NB4 (cell line): ENCODE data around the gene APOBEC3A.

ENCODE experiments used
- DNase-seq: peaks from one replicate; pipeline ENCODE4 v3.0.0; 2010; ENCODE audit warnings: low read depth
- H3K4me3 ChIP-seq: one replicate; pipeline ENCODE4 v1.5.1; 2011; ENCODE audit warnings: mild to moderate bottlenecking, low read depth, low read length, moderate library complexity
- CTCF ChIP-seq: IDR thresholded peaks from one replicate; pipeline ENCODE4 v1.5.1; 2012; ENCODE audit warnings: low read depth, low read length
- MYC ChIP-seq: IDR thresholded peaks from 2 replicates; pipeline ENCODE4 v1.6.1; 2011; ENCODE audit warnings: low read depth, low read length
- POLR2A ChIP-seq: IDR thresholded peaks from 2 replicates; pipeline ENCODE4 v1.6.1; 2011; ENCODE audit warnings: mild to moderate bottlenecking; ENCODE audit not compliant: insufficient read length; ENCODE audit errors: extremely low read depth
- TF ChIP-seq, protein P1 (sequence below): IDR thresholded peaks from 2 replicates; pipeline ENCODE4 v1.6.1; 2011; ENCODE audit warnings: low read depth, low read length

The APOBEC3A gene

DNA sequence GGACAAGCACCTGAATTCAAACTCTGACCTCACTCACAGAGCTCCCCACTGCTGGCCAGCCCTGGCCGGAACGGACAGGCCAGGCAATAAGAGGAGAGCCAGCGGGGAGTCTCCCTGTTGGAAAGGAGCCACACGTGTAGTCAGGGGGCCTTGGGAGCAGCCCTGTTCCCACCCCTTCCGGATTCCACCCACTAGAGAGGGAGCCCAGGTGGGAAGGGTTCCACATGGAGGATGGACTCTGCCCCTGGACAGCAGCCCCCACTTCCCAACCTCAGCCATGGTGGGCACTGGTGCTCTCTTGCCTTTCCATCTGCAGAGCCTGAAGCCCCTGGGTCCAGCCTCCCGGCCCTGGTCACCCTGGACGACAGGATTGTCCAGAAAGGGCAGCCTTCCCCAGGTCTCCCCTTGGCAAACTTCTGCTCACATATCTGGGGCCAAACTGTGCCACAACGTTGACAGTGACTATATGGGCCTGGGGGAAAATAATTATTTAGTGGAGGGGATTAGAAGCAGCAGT is 7.5 kb upstream of the APOBEC3A start:
- H3K4me3 ChIP-seq: no peak overlapping the region
- no peak for DNase-seq
- TF ChIP-seq POLR2A: no peak
- TF ChIP-seq, protein P1, sequence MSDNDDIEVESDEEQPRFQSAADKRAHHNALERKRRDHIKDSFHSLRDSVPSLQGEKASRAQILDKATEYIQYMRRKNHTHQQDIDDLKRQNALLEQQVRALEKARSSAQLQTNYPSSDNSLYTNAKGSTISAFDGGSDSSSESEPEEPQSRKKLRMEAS: no peak

DNA sequence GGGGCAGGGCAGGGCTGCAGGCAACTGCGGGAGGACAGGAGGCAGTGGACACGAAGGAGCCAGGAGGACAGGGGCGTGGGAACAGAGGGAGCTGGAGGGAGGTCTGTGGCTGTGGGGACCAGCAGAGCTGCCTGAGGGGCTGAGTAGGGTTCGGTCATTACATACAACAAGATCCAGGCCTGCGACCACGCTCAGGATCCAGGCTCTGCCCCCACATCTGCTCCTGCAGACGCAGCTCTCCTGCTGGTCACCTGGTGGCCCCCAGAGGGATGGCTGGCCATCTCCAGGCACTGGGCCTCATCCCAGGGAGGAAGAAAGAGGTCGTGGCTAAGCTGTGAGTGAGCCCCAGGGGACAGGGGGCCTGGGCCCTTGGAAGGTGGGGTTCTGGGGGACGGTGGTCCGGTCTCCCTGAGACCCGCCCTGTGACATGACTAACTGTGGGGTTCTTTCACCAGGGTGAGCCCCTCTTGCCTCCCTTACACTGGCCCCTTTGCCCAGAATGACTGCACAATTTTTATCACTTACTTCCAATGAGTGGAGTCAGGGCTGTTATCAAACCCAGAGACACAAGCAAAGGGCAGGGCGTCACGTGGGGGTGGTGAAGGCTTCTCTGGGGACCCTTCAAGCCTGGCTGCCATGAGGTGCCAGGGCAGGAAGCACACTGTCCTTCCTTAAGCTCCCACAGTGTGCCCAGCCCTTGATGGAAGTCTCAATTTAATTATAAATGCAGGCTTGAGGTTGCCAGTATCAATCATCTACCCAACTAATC is 6.7 kb upstream of the APOBEC3A start:
- TF ChIP-seq POLR2A (no peak), MYC (no peak), CTCF (no peak)
- TF ChIP-seq, protein P1: no peak
- no peak overlapping the region for H3K4me3 ChIP-seq

DNA sequence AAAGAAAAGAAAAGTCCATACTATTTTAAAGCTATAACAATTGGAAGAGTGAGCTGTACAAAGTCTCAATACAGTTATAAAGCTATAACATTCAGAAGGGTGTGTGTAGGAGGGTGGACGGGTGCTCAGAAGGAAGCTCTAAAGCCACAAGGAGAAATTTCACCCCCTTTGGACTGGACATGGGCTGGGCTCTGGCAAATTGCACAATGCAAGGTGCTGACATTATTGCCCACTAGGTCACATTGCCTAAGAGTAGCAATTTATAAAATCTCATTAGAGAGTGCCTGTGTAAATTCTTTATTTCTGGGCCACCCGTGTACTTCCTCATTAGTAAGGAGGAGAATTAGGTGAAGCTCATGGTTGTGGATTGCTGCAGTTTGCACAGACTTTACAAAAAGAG is 5.7 kb upstream of the APOBEC3A start:
- peak; percentile 73 for DNase-seq
- TF ChIP-seq, protein P1: no peak
- TF ChIP-seq MYC: no peak; the same call in 1 of the 2 replicates
- TF ChIP-seq POLR2A: no peak
- TF ChIP-seq CTCF: no peak
- H3K4me3 ChIP-seq: no peak overlapping the region

More for the DNA sequence above, 6.7 kb upstream of the APOBEC3A start:
- no peak for DNase-seq

DNA sequence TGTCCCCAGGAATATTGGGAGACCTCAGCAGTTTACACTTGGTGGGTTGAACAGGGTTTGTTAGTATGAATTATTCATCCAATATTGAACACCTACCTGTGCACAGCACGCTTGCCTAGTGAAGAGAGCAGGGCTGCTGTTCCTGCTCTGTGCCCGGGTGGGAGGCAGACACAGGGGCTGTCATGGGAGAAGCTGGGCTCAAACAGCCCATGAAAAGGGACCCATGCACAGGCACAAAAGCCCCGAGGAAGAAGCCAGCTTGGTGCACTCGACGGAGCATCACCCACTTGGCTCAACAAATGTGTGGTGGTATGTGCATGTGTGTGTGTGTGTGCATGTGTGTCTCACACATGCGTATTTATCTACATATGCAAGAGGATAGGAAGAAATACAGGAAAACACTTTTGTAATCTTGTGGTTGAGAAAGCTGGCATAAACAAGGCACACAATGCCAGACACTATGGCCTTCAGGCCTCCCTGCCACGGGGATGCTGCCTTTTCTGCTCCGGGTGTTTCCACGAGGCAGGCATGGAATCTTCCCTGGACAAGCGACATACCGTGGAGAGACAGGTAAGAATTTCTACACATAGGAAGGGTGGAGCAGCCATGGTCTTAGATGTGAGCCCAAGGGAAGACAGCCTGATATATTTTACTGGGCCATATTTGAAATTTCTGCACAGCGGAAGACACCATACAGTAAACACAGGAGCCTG is 5.0 kb upstream of the APOBEC3A start:
- TF ChIP-seq MYC: no peak
- TF ChIP-seq, protein P1: no peak
- no peak for TF ChIP-seq CTCF
- no peak for TF ChIP-seq POLR2A
- no peak for DNase-seq
- no peak overlapping the region for H3K4me3 ChIP-seq

DNA sequence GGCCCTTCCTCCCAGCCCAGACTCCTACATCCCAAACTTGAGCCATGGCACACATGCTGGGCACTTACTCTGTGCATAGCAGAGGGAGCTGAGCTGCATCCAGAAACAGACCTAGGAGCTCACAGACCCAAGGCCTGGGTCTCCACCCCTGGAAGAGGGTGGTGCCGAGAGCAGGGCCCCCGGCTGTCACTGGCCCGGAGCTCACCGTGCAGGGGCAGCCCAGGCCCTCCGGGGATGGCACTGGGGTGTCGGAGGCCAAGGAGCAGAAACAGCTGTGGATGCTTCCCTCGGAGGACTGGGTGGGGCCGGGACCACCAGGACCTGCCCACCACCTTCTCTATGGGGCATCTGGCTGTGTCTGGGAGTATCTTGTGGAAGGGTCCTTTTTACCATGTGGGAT is 4.3 kb upstream of the APOBEC3A start:
- no peak for DNase-seq
- TF ChIP-seq POLR2A (no peak), MYC (no peak), CTCF (no peak)
- TF ChIP-seq, protein P1: no peak
- no peak overlapping the region for H3K4me3 ChIP-seq
